H1 (cell line): ENCODE measurements around the gene GTF2A1. TPM values are rescaled to one million over a fixed set of nuclear protein-coding genes. Genes with fewer than 3 reads are reported as not detected.

Source experiments
- CTCF ChIA-PET: fragments of 300-600 bp; sonication (Branson Sonifier 250); formaldehyde crosslinking; loops from one replicate; lab custom pipeline; 2021; ENCODE audit not compliant: partially characterized antibody; lab: Charles Lee
- POLR2A ChIA-PET: fragments of 300-600 bp; sonication (Branson Sonifier 250); formaldehyde crosslinking; loops from one replicate; lab custom pipeline; 2021; ENCODE audit warnings: inconsistent platforms; ENCODE audit not compliant: partially characterized antibody; lab: Charles Lee
- DNase-seq, 2 experiments: peaks; one replicate each; pipeline versions ENCODE4 v3.0.0 to v3.0.0-alpha.2; 2010 to 2022; ENCODE audit warnings: low spot score in 2 of 2, low read depth in 1 of 2, mixed read lengths in 1 of 2
- FAIRE-seq: peaks from 2 replicates; lab custom pipeline; 2011; peaks lifted over from hg19 to GRCh38; lab: Jason Lieb, UNC
- H2AFZ ChIP-seq: 2 replicates; pipeline ENCODE4 v1.8.1; 2012; ENCODE audit warnings: low read length, inconsistent platforms
- H2AK5ac ChIP-seq: 2 replicates; pipeline ENCODE4 v1.6.1; 2013; ENCODE audit warnings: low read depth, low read length
- H2BK120ac ChIP-seq: replicated peaks from 2 replicates; pipeline ENCODE3; 2013; ENCODE audit warnings: low read depth, low read length, inconsistent platforms
- H2BK12ac ChIP-seq: 2 replicates; pipeline ENCODE4 v1.6.1; 2013; ENCODE audit warnings: low read depth, low read length
- H2BK15ac ChIP-seq: 2 replicates; pipeline ENCODE4 v1.6.1; 2013; ENCODE audit warnings: low read length
- H2BK20ac ChIP-seq: 2 replicates; pipeline ENCODE4 v1.6.1; 2013; ENCODE audit warnings: low read length
- H2BK5ac ChIP-seq: 2 replicates; pipeline ENCODE4 v1.6.1; 2013; ENCODE audit warnings: low read depth, low read length
- H3K14ac ChIP-seq: 2 replicates; pipeline ENCODE4 v1.6.1; 2013; ENCODE audit warnings: inconsistent platforms; ENCODE audit not compliant: insufficient read length
- H3K18ac ChIP-seq: 2 replicates; pipeline ENCODE4 v1.6.1; 2013; ENCODE audit warnings: low read length; ENCODE audit errors: extremely low read depth
- H3K23ac ChIP-seq: 2 replicates; pipeline ENCODE4 v1.6.1; 2013; ENCODE audit warnings: inconsistent platforms; ENCODE audit not compliant: insufficient read length
- H3K23me2 ChIP-seq: 2 replicates; pipeline ENCODE4 v1.6.1; 2013; ENCODE audit warnings: low read depth, low read length
- H3K27ac ChIP-seq: 2 replicates; pipeline ENCODE4 v1.6.1; 2011; ENCODE audit warnings: low read depth, low read length, inconsistent platforms
- H3K27me3 ChIP-seq, 4 experiments: replicated peaks in 1 of 4; 1 replicate in 1 of 4; 2 replicates in 3 of 4; pipeline versions ENCODE4 v1.6.1 to v1.8.1; 2011 to 2013; ENCODE audit warnings: low read length in 3 of 4, mild to moderate bottlenecking in 3 of 4, inconsistent platforms in 2 of 4, mixed read lengths in 2 of 4, moderate library complexity in 1 of 4; ENCODE audit not compliant: control insufficient read depth in 3 of 4, insufficient read depth in 3 of 4; ENCODE audit errors: extremely low read depth in 1 of 4
- H3K36me3 ChIP-seq, 4 experiments: 2 replicates each; pipeline versions ENCODE4 v1.6.1 to v1.8.1; 2011 to 2013; ENCODE audit warnings: mild to moderate bottlenecking in 4 of 4, low read length in 3 of 4, moderate library complexity in 2 of 4, control low read depth in 1 of 4, inconsistent platforms in 1 of 4; ENCODE audit not compliant: insufficient read depth in 4 of 4, control insufficient read depth in 2 of 4
- H3K4ac ChIP-seq: replicated peaks from 2 replicates; pipeline ENCODE3; 2013; ENCODE audit warnings: low read length, low read depth, mixed read lengths, inconsistent platforms; ENCODE audit not compliant: insufficient read length
- H3K4me1 ChIP-seq, 4 experiments: replicated peaks in 1 of 4; 1 replicate in 1 of 4; 2 replicates in 3 of 4; pipeline versions ENCODE4 v1.6.1 to v1.8.1; 2011 to 2013; ENCODE audit warnings: low read length in 3 of 4, inconsistent platforms in 2 of 4, mixed read lengths in 1 of 4; ENCODE audit not compliant: insufficient read depth in 4 of 4, control insufficient read depth in 3 of 4
- H3K4me2 ChIP-seq, 2 experiments: 2 replicates each; pipeline versions ENCODE4 v1.6.1 to v1.8.1; 2011 to 2013; ENCODE audit warnings: low read depth in 2 of 2, low read length in 2 of 2, control low read depth in 1 of 2, inconsistent platforms in 1 of 2, mild to moderate bottlenecking in 1 of 2; ENCODE audit not compliant: insufficient read depth in 1 of 2
- H3K4me3 ChIP-seq, 4 experiments: fragments of 200-600, 300-600 bp in 1 of 4; sonication (generic), shearing (Covaris generic), sonication (Bioruptor Twin) in 1 of 4; 2 replicates each; pipeline versions ENCODE4 v1.5.1 to v1.8.1; 2011 to 2016; ENCODE audit warnings: low read length in 4 of 4, low read depth in 3 of 4, control low read depth in 2 of 4, inconsistent platforms in 2 of 4, mild to moderate bottlenecking in 2 of 4, mixed read lengths in 1 of 4, moderate library complexity in 1 of 4; ENCODE audit not compliant: insufficient read depth in 2 of 4; ENCODE audit errors: extremely low read depth in 1 of 4
- H3K56ac ChIP-seq: replicated peaks from 2 replicates; pipeline ENCODE3; 2013; ENCODE audit warnings: low read depth, mild to moderate bottlenecking, mixed read lengths, low read length, inconsistent platforms; ENCODE audit not compliant: insufficient read length
- H3K79me1 ChIP-seq: 2 replicates; pipeline ENCODE4 v1.6.1; 2013; ENCODE audit warnings: low read depth, low read length, control low read depth
- H3K79me2 ChIP-seq, 2 experiments: 2 replicates each; pipeline versions ENCODE4 v1.6.1 to v1.8.1; 2012 to 2013; ENCODE audit warnings: low read length in 2 of 2, mild to moderate bottlenecking in 2 of 2, inconsistent platforms in 1 of 2; ENCODE audit not compliant: insufficient read depth in 2 of 2, control insufficient read depth in 1 of 2
- H3K9ac ChIP-seq, 4 experiments: replicated peaks in 1 of 4; 1 replicate in 1 of 4; 2 replicates in 3 of 4; pipeline versions ENCODE4 v1.6.1 to v1.8.1; 2011 to 2013; ENCODE audit warnings: low read depth in 3 of 4, low read length in 3 of 4, control low read depth in 2 of 4, mild to moderate bottlenecking in 2 of 4, moderate library complexity in 2 of 4, inconsistent platforms in 1 of 4; ENCODE audit errors: extremely low read depth in 1 of 4
- H3K9me3 ChIP-seq, 2 experiments: 2 replicates each; pipeline versions ENCODE4 v1.6.1 to v1.8.1; 2012 to 2013; ENCODE audit warnings: mild to moderate bottlenecking in 2 of 2, moderate library complexity in 2 of 2, control low read depth in 1 of 2, inconsistent platforms in 1 of 2, low read depth in 1 of 2, low read length in 1 of 2, mixed read lengths in 1 of 2; ENCODE audit not compliant: insufficient read depth in 2 of 2
- H4K20me1 ChIP-seq, 2 experiments: replicated peaks in 1 of 2; 2 replicates each; pipeline versions ENCODE3 to v1.8.1; 2011 to 2013; ENCODE audit warnings: inconsistent platforms in 2 of 2, low read length in 2 of 2, mild to moderate bottlenecking in 1 of 2; ENCODE audit not compliant: insufficient read depth in 2 of 2, control insufficient read depth in 1 of 2
- H4K5ac ChIP-seq: 2 replicates; pipeline ENCODE4 v1.6.1; 2013; ENCODE audit warnings: low read length, low read depth, mixed read lengths, inconsistent platforms; ENCODE audit not compliant: insufficient read length
- H4K8ac ChIP-seq: 2 replicates; pipeline ENCODE4 v1.8.0; 2013; ENCODE audit warnings: mild to moderate bottlenecking, moderate library complexity, low read length, inconsistent platforms; ENCODE audit not compliant: insufficient read depth; ENCODE audit errors: extremely low read depth
- H4K91ac ChIP-seq: replicated peaks from 2 replicates; pipeline ENCODE3; 2013; ENCODE audit warnings: low read length, mixed read lengths, inconsistent platforms; ENCODE audit not compliant: insufficient read length
- CREB1 ChIP-seq: IDR thresholded peaks from 2 replicates; pipeline ENCODE4 v1.6.1; 2012; ENCODE audit warnings: inconsistent platforms
- HDAC6 ChIP-seq: IDR thresholded peaks from one replicate; pipeline ENCODE4 v1.7.1; 2012; ENCODE audit warnings: low read depth, mild to moderate bottlenecking, inconsistent platforms, low read length, moderate library complexity
- RAD21 ChIP-seq, 2 experiments: IDR thresholded peaks in 1 of 2; conservative IDR thresholded peaks in 1 of 2; 2 replicates each; pipeline ENCODE4 v1.6.1; 2011; ENCODE audit warnings: low read depth in 2 of 2, low read length in 2 of 2, improper control_type of control experiment in 1 of 2, inconsistent platforms in 1 of 2, mild to moderate bottlenecking in 1 of 2, moderate library complexity in 1 of 2
- WGBS, 2 experiments: shearing (Covaris generic) in 1 of 2; methylation state at CpG; one replicate each; pipeline versions ENCODE4 v1.1.6 to v1.1.7; 2013 to 2015; ENCODE audit warnings: low lambda C conversion rate in 2 of 2, mixed read lengths in 2 of 2, inconsistent platforms in 1 of 2, low coverage in 1 of 2, missing lambda C conversion rate in 1 of 2; ENCODE audit not compliant: insufficient replicate concordance in 2 of 2, insufficient coverage in 1 of 2, insufficient read length in 1 of 2; ENCODE audit errors: extremely low coverage in 1 of 2, missing lambda C conversion rate in 1 of 2; 5-methylcytosine and 5-hydroxymethylcytosine counted together
- polyA plus RNA-seq, 7 experiments: library from polyadenylated mRNA; depleted of rRNA in 3 of 7; stranded (reverse) in 5 of 7; unstranded in 2 of 7; fragments of >200 nt in 5 of 7; fragments of 200-250 nt in 2 of 7; gene quantifications; 1 replicate in 5 of 7; 2 replicates in 1 of 7; 4 replicates in 1 of 7; pipeline versions ENCODE4 v1.2.1 to v1.2.3, GENCODE V29; 2011 to 2013; ENCODE audit warnings: missing spikeins in 2 of 7, mixed read lengths in 2 of 7
- total RNA-seq: library from RNA; stranded (reverse); fragmentation: NEBNext Ultra II Directional; extraction: Animal tissue kit (Norgen Biotek cat#: 25700); gene quantifications from 2 replicates; pipeline ENCODE4 v1.2.1, GENCODE V29; 2021
- TF ChIP-seq, protein P1 (sequence below), 3 experiments: IDR thresholded peaks; 1 replicate in 2 of 3; 2 replicates in 1 of 3; pipeline versions ENCODE4 v1.5.1 to v1.6.1; 2011; ENCODE audit warnings: low read length in 3 of 3, mild to moderate bottlenecking in 3 of 3, inconsistent platforms in 2 of 3, low read depth in 1 of 3, moderate library complexity in 1 of 3; ENCODE audit not compliant: insufficient read depth in 1 of 3; ENCODE audit errors: control extremely low read depth in 1 of 3

GTF2A1 gene
- total and polyA plus RNA-seq, 2 of the 8 experiments (the other 6 are each of a cell fraction or from before 2014, with no cell fraction given) = 24.1 to 57.8 TPM

DNA sequence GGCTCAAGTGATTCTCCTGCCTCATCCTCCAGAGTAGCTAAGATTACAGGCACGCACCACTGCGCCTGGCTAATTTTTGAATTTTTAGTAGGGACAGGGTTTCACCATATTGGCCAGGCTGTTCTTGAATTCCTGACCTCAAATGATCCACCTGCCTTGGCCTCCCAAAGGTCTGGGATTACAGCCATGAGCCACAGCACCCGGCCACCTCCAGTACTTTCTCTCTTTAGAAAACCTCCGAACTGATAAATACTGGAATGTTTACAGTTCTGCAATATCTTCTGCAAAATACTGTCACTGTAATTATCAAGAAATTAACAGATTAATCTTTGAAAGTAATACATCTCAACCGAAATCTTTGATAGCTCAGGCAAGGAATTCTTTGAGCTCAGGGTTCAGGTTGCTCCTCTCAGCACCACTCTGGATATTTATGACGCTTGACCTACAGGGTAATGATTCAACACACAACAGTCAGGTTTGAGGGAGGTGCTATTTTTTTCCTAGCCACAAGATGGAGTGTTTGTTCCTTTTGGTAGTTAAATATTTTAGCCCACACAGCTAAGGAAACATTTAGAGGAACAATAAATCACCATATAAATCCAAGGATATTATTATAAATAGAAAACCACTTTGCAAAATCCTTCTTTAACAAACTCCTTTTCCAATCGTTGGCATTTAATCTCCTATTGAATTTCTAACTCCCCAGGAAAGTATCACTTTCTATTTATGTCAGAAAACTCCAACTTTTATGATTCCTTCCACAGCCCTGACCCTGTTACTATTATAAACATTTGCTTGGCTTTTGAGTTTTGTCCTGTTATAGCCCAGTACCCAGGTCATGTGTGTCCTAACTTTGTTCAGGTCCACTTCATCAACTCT is 48.6 kb upstream of the GTF2A1 start:
- no peaks in the 10 kb centered on the region for H3K9me3 ChIP-seq
- no peak overlapping the region for H3K4me3 ChIP-seq
- no peak overlapping the region for H4K5ac ChIP-seq
- no peak overlapping the region for H3K4me2 ChIP-seq
- H3K56ac ChIP-seq = no peak overlapping the region
- no peak overlapping the region for H3K18ac ChIP-seq
- no peak overlapping the region for H2AK5ac ChIP-seq
- peaks cover 0 to 7% (median 0%) of the 10 kb centered on the region in 4 experiments; a peak in 2 of 8 replicates for H3K36me3 ChIP-seq
- no peak overlapping the region for H2BK15ac ChIP-seq
- POLR2A ChIA-PET = interaction anchor here (0.7 to 1.7 kb wide), 4 partner anchors 64 to 183 kb away, joined by 3 to 5 read pairs (median 4); no protein-coding TSS in a partner anchor
- H2BK20ac ChIP-seq = no peak overlapping the region
- H4K8ac ChIP-seq = no peak overlapping the region
- H3K79me1 ChIP-seq = no peaks in the 10 kb centered on the region
- TF ChIP-seq RAD21 (IDR thresholded peaks at IDR 0.05 in 1 of 2, conservative IDR thresholded peaks at IDR 0.05 in 1 of 2; ENCODE audit: low read depth in 2 of 2, low read length in 2 of 2) = peak; percentile 87 to 88
- 0 out of 2 replicates have a peak, but pooled peaks have one; percentile 26 for TF ChIP-seq CREB1
- TF ChIP-seq, protein P1, sequence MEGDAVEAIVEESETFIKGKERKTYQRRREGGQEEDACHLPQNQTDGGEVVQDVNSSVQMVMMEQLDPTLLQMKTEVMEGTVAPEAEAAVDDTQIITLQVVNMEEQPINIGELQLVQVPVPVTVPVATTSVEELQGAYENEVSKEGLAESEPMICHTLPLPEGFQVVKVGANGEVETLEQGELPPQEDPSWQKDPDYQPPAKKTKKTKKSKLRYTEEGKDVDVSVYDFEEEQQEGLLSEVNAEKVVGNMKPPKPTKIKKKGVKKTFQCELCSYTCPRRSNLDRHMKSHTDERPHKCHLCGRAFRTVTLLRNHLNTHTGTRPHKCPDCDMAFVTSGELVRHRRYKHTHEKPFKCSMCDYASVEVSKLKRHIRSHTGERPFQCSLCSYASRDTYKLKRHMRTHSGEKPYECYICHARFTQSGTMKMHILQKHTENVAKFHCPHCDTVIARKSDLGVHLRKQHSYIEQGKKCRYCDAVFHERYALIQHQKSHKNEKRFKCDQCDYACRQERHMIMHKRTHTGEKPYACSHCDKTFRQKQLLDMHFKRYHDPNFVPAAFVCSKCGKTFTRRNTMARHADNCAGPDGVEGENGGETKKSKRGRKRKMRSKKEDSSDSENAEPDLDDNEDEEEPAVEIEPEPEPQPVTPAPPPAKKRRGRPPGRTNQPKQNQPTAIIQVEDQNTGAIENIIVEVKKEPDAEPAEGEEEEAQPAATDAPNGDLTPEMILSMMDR (IDR thresholded peaks at IDR 0.05; ENCODE audit: control extremely low read depth in 1 of 3, insufficient read depth in 1 of 3, low read depth in 1 of 3, low read length in 3 of 3) = peak in 2 of 3 experiments; percentile 69 to 71; a peak in 3 of 4 replicates
- no peak for TF ChIP-seq HDAC6
- H3K14ac ChIP-seq = no peak overlapping the region
- no peaks in the 10 kb centered on the region for H4K20me1 ChIP-seq
- H2BK5ac ChIP-seq = no peak overlapping the region
- H3K27ac ChIP-seq = no peak overlapping the region
- H3K23ac ChIP-seq = no peak overlapping the region
- CTCF ChIA-PET = interaction anchor here (0.6 to 20.7 kb wide), 59 partner anchors 9 to 314 kb away, joined by 3 to 426 read pairs (median 4); partner anchors contain the start of gene TSHR
- no peak overlapping the region for H4K91ac ChIP-seq
- H2BK12ac ChIP-seq = no peak overlapping the region
- 61% methylated on average over 7 of the region's 7 CpGs; no CpG with 5 or more reads in 1 of the 2 experiments for WGBS, 2 experiments
- DNase-seq (no peak), FAIRE-seq (peak; percentile 85)
- H3K4ac ChIP-seq = no peak overlapping the region
- H2AFZ ChIP-seq = no peak overlapping the region
- no peaks in the 10 kb centered on the region for H3K23me2 ChIP-seq
- H3K4me1 ChIP-seq = no peaks in the 10 kb centered on the region
- H3K79me2 ChIP-seq = no peaks in the 10 kb centered on the region
- no peaks in the 10 kb centered on the region for H3K27me3 ChIP-seq
- no peak overlapping the region for H2BK120ac ChIP-seq
- H3K9ac ChIP-seq = no peak overlapping the region
